ENCODE measurements around the gene CDKAL1. TPM values are rescaled to one million over a fixed set of nuclear protein-coding genes. Genes with fewer than 3 reads are reported as not detected.

CDKAL1 gene
- total and polyA plus RNA-seq, 2 donors (not counting 3 experiments of a cell fraction or from before 2014, with no cell fraction given) = 6.1 to 20.5 TPM

DNA sequence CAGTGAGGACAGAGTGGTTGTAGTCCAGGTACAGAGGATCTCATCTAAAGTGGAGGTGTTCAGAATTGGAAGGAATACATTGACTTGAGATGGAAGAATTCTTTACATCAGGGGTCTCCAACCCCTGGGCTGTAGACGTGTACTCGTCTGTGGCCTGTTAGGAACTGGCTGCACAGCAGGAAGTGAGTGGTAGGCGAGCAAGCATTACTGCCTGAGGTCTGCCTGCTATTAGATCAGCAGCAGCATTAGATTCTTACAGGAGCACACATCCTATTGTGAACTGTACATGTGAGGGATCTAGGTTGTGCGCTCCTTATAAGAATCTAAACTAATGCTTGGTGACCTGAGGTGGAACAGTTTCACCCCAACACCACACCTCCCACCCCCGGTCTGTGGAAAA lies 121.1 kb downstream of the CDKAL1 start:
- no peaks in the 10 kb centered on the region for H3K79me2 ChIP-seq (ENCODE audit: control insufficient read depth, insufficient read depth, low read length)
- H3K4me1 ChIP-seq (ENCODE audit: control insufficient read depth, extremely low read depth, insufficient read depth, low read length) = peaks cover 20% of the 10 kb centered on the region
- dilution Hi-C loops (cut with MboI; ENCODE audit: extremely low pct_ligation_motif_present, low sequenced_read_pairs) (no loop called here), intact Hi-C loops (cut with micrococcal nuclease) (no loop called here)
- BruUV-seq (replicated peaks) = no TSS peak
- no peaks in the 10 kb centered on the region for H4K20me1 ChIP-seq (replicated peaks; ENCODE audit: control insufficient read depth, extremely low read depth, insufficient read depth, low read length)
- no peak overlapping the region for H3K4me3 ChIP-seq (replicated peaks in 1 of 3; ENCODE audit: insufficient read depth in 1 of 3, low read depth in 1 of 3, low read length in 3 of 3)
- peak; percentile 69 for FAIRE-seq
- TF ChIP-seq JUN (IDR thresholded peaks at IDR 0.05; ENCODE audit: borderline replicate concordance, insufficient read depth, insufficient read length, low read depth) = no peak
- TF ChIP-seq FOS (IDR thresholded peaks at IDR 0.05; ENCODE audit: borderline replicate concordance, insufficient read depth, low read length) = peak; percentile 32
- no peaks in the 10 kb centered on the region for H3K9me1 ChIP-seq (replicated peaks; ENCODE audit: control insufficient read depth, extremely low read depth, insufficient read depth, low read length)
- POLR2A ChIA-PET = no interaction called here
- no peak overlapping the region for H3K4me2 ChIP-seq (ENCODE audit: insufficient read depth, low read length)
- no peaks in the 10 kb centered on the region for H3K27me3 ChIP-seq (ENCODE audit: control insufficient read depth in 2 of 2, insufficient read depth in 2 of 2, low read length in 2 of 2)
- CTCF ChIA-PET = no interaction called here
- no peaks in the 10 kb centered on the region for H3K9me3 ChIP-seq (replicated peaks; ENCODE audit: control insufficient read depth, insufficient read depth, low read length)
- no peak overlapping the region for H3K9ac ChIP-seq (replicated peaks; ENCODE audit: extremely low read depth, insufficient read depth, low read length)
- peak overlapping the region; percentile 60 for H2AFZ ChIP-seq (ENCODE audit: low read depth, low read length)
- no peak overlapping the region for H3K27ac ChIP-seq (ENCODE audit: insufficient read depth, low read depth, low read length)
- no peaks in the 10 kb centered on the region for H3K36me3 ChIP-seq (ENCODE audit: control insufficient read depth in 2 of 2, extremely low read depth in 1 of 2, insufficient read depth in 2 of 2, low read length in 2 of 2)
- peak; percentile 35 for DNase-seq (ENCODE audit: low read depth, low spot score)

DNA sequence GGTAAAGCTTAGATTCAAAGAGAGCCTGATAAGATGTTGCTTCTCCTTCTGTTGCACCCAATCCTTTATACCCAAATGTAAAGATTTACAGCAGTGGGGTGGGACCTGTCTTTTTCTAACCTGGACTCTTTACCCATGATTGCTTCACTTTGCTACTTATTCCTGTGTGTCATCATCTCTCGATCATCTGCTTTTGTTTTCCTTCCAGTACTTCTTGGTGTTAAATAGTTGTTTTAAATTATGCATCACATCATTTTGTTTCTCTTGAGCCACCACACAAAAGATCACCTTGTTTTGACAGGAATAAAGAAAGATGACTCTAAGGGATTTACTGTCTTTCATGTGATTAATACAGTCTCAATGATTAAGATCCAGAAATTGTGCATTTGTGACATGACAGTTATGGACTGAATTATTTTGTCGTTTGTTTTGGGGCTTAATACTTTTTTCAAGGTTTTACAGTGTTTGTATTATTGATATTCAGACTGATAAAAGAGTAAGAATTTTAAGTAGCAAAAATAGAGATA lies 123.1 kb downstream of the CDKAL1 start:
- no peaks in the 10 kb centered on the region for H3K9me1 ChIP-seq (replicated peaks; ENCODE audit: control insufficient read depth, extremely low read depth, insufficient read depth, low read length)
- no peak overlapping the region for H3K27ac ChIP-seq (ENCODE audit: insufficient read depth, low read depth, low read length)
- H3K79me2 ChIP-seq (ENCODE audit: control insufficient read depth, insufficient read depth, low read length) = no peaks in the 10 kb centered on the region
- BruUV-seq (replicated peaks) = no TSS peak
- H3K36me3 ChIP-seq (ENCODE audit: control insufficient read depth in 2 of 2, extremely low read depth in 1 of 2, insufficient read depth in 2 of 2, low read length in 2 of 2) = no peaks in the 10 kb centered on the region
- dilution Hi-C loops (cut with MboI; ENCODE audit: extremely low pct_ligation_motif_present, low sequenced_read_pairs) (no loop called here), intact Hi-C loops (cut with micrococcal nuclease) (no loop called here)
- DNase-seq (ENCODE audit: low read depth, low spot score) (no peak), FAIRE-seq (no peak)
- H4K20me1 ChIP-seq (replicated peaks; ENCODE audit: control insufficient read depth, extremely low read depth, insufficient read depth, low read length) = no peaks in the 10 kb centered on the region
- no peaks in the 10 kb centered on the region for H3K27me3 ChIP-seq (ENCODE audit: control insufficient read depth in 2 of 2, insufficient read depth in 2 of 2, low read length in 2 of 2)
- peaks cover 25% of the 10 kb centered on the region for H3K4me1 ChIP-seq (ENCODE audit: control insufficient read depth, extremely low read depth, insufficient read depth, low read length)
- H2AFZ ChIP-seq (ENCODE audit: low read depth, low read length) = no peak overlapping the region
- no peak overlapping the region for H3K4me3 ChIP-seq (replicated peaks in 1 of 3; ENCODE audit: insufficient read depth in 1 of 3, low read depth in 1 of 3, low read length in 3 of 3)
- CTCF ChIA-PET = no interaction called here
- TF ChIP-seq, protein P1, sequence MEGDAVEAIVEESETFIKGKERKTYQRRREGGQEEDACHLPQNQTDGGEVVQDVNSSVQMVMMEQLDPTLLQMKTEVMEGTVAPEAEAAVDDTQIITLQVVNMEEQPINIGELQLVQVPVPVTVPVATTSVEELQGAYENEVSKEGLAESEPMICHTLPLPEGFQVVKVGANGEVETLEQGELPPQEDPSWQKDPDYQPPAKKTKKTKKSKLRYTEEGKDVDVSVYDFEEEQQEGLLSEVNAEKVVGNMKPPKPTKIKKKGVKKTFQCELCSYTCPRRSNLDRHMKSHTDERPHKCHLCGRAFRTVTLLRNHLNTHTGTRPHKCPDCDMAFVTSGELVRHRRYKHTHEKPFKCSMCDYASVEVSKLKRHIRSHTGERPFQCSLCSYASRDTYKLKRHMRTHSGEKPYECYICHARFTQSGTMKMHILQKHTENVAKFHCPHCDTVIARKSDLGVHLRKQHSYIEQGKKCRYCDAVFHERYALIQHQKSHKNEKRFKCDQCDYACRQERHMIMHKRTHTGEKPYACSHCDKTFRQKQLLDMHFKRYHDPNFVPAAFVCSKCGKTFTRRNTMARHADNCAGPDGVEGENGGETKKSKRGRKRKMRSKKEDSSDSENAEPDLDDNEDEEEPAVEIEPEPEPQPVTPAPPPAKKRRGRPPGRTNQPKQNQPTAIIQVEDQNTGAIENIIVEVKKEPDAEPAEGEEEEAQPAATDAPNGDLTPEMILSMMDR (IDR thresholded peaks at IDR 0.05; ENCODE audit: extremely low read depth in 1 of 2, insufficient read depth in 1 of 2, low read depth in 1 of 2, low read length in 2 of 2) = no peak
- TF ChIP-seq JUN (IDR thresholded peaks at IDR 0.05; ENCODE audit: borderline replicate concordance, insufficient read depth, insufficient read length, low read depth) = no peak
- no peak for TF ChIP-seq GATA2 (IDR thresholded peaks at IDR 0.05; ENCODE audit: insufficient read depth, insufficient read length, low read depth, low read length)
- no peak for TF ChIP-seq POLR2A (IDR thresholded peaks at IDR 0.05; ENCODE audit: low read depth, low read length)
- no peak for TF ChIP-seq FOS (IDR thresholded peaks at IDR 0.05; ENCODE audit: borderline replicate concordance, insufficient read depth, low read length)
- TF ChIP-seq, protein P2, sequence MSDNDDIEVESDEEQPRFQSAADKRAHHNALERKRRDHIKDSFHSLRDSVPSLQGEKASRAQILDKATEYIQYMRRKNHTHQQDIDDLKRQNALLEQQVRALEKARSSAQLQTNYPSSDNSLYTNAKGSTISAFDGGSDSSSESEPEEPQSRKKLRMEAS (IDR thresholded peaks at IDR 0.05; ENCODE audit: insufficient read depth, insufficient read length) = no peak
- no peak for TF ChIP-seq MYC (IDR thresholded peaks at IDR 0.05; ENCODE audit: low read depth, low read length)
- no peak for TF ChIP-seq POLR2AphosphoS5 (IDR thresholded peaks at IDR 0.05; ENCODE audit: insufficient read depth, low read depth, low read length)
- no peak for TF ChIP-seq EZH2 (IDR thresholded peaks at IDR 0.05; ENCODE audit: borderline replicate concordance, low read depth, low read length, severe bottlenecking)
- H3K9ac ChIP-seq (replicated peaks; ENCODE audit: extremely low read depth, insufficient read depth, low read length) = no peak overlapping the region
- no peaks in the 10 kb centered on the region for H3K9me3 ChIP-seq (replicated peaks; ENCODE audit: control insufficient read depth, insufficient read depth, low read length)
- POLR2A ChIA-PET = no interaction called here
- H3K4me2 ChIP-seq (ENCODE audit: insufficient read depth, low read length) = no peak overlapping the region
